Measurements from ENCODE around the gene LOC101059915.

LOC101059915 gene

GRCh38 chrX:71667328-71668247, at the start of gene LOC101059915:
Gene LOC101059915, plus strand, starts transcription at chrX:71667546.
- intact Hi-C loops (cut with DNase I) = no loop called here
- Histone ChIP-seq H3K27ac (replicated peaks in 1 of 4) (no peak within 1 kb of the TSS), H3K4me3 (no peak within 1 kb of the TSS), H3K9me3 (no peaks in the 10 kb centered on the region), H3K27me3 (no peaks in the 10 kb centered on the region), H3K36me3 (no peaks in the 10 kb centered on the region), H3K4me1 (no peaks in the 10 kb centered on the region)
- DNase-seq (ENCODE audit: extremely low spot score) = no peak
- 90% methylated on average over 37 of the region's 50 CpGs for WGBS
- no peak for TF ChIP-seq POLR2A (IDR thresholded peaks at IDR 0.05; ENCODE audit: low read depth)
- TF ChIP-seq CTCF (IDR thresholded peaks at IDR 0.05) = no peak
- TF ChIP-seq EP300 (IDR thresholded peaks at IDR 0.05) = no peak
- TF ChIP-seq POLR2AphosphoS5 (IDR thresholded peaks at IDR 0.05) = no peak

- no peak overlapping the region for H3K4me3 ChIP-seq
- WGBS = 81% methylated on average over 8 of the region's 8 CpGs
Measured at GRCh38 chrX:71617742-71618141, 49.6 kb upstream of the LOC101059915 start.

GRCh38 chrX:71618303-71618721, 49.0 kb upstream of the LOC101059915 start, which contains the start of gene CXCR3:
Gene CXCR3, minus strand, starts transcription at chrX:71618511. Its CDS starts 62 bp downstream, at chrX:71618449.
- Histone ChIP-seq H3K27ac (replicated peaks in 1 of 4) (no peak within 1 kb of the TSS), H3K4me3 (no peak within 1 kb of the TSS)

More at GRCh38 chrX:71617742-71618141, 49.6 kb upstream of the LOC101059915 start:
- peaks cover 4 to 17% (median 13%) of the 10 kb centered on the region in 4 donors for H3K4me1 ChIP-seq
- intact Hi-C loops (cut with DNase I) = no loop called here
- no peaks in the 10 kb centered on the region for H3K9me3 ChIP-seq
- DNase-seq (ENCODE audit: extremely low spot score) = no peak
- H3K36me3 ChIP-seq = peaks cover 0 to 23% (median 18%) of the 10 kb centered on the region in 4 donors
- H3K27me3 ChIP-seq = no peaks in the 10 kb centered on the region
- no peak overlapping the region for H3K27ac ChIP-seq (replicated peaks in 1 of 4)
- TF ChIP-seq POLR2A (IDR thresholded peaks at IDR 0.05; ENCODE audit: low read depth) = no peak
- TF ChIP-seq POLR2AphosphoS5 (IDR thresholded peaks at IDR 0.05) = no peak
- TF ChIP-seq EP300 (IDR thresholded peaks at IDR 0.05) = no peak
- no peak for TF ChIP-seq CTCF (IDR thresholded peaks at IDR 0.05)

GRCh38 chrX:71618787-71619186, 48.6 kb upstream of the LOC101059915 start:
- Histone ChIP-seq H3K27me3 (no peaks in the 10 kb centered on the region), H3K4me1 (peaks cover 12 to 25% (median 23%) of the 10 kb centered on the region in 4 donors), H3K27ac (replicated peaks in 1 of 4) (no peak overlapping the region), H3K36me3 (peaks cover 0 to 12% (median 8%) of the 10 kb centered on the region in 4 donors), H3K9me3 (no peaks in the 10 kb centered on the region), H3K4me3 (no peak overlapping the region)
- no peak for TF ChIP-seq EP300 (IDR thresholded peaks at IDR 0.05)
- no peak for TF ChIP-seq CTCF (IDR thresholded peaks at IDR 0.05)
- TF ChIP-seq POLR2AphosphoS5 (IDR thresholded peaks at IDR 0.05) = no peak
- no peak for TF ChIP-seq POLR2A (IDR thresholded peaks at IDR 0.05; ENCODE audit: low read depth)
- intact Hi-C loops (cut with DNase I) = no loop called here
- no peak for DNase-seq (ENCODE audit: extremely low spot score)
- 77% methylated on average over 2 of the region's 3 CpGs for WGBS

More at GRCh38 chrX:71618303-71618721, 49.0 kb upstream of the LOC101059915 start, which contains the start of gene CXCR3:
- H3K9me3 ChIP-seq = no peaks in the 10 kb centered on the region
- TF ChIP-seq POLR2AphosphoS5 (IDR thresholded peaks at IDR 0.05) (no peak), CTCF (IDR thresholded peaks at IDR 0.05) (no peak), POLR2A (IDR thresholded peaks at IDR 0.05; ENCODE audit: low read depth) (no peak), EP300 (IDR thresholded peaks at IDR 0.05) (no peak)
- H3K27me3 ChIP-seq = no peaks in the 10 kb centered on the region
- peaks cover 0 to 17% (median 13%) of the 10 kb centered on the region in 4 donors for H3K36me3 ChIP-seq
- DNase-seq (ENCODE audit: extremely low spot score) = no peak
- intact Hi-C loops (cut with DNase I) = no loop called here
- WGBS = 53% methylated on average over 4 of the region's 4 CpGs
- H3K4me1 ChIP-seq = peaks cover 10 to 23% (median 18%) of the 10 kb centered on the region in 4 donors
